HEK293 (cell line): Measurements from ENCODE around the gene SLC4A1.

Experiments used
- CTCF ChIA-PET: fragments of 350-600 bp; formaldehyde crosslinking; extraction: SDS; loops from one replicate; lab custom pipeline; 2021; ENCODE audit warnings: antibody characterized with exemption; lab: Yijun Ruan, JAX
- POLR2A ChIA-PET: fragments of 300-600 bp; formaldehyde crosslinking; extraction: SDS; loops from one replicate; lab custom pipeline; 2020; ENCODE audit warnings: antibody characterized with exemption, inconsistent platforms; lab: Yijun Ruan, JAX
- H3K27ac ChIP-seq: fragments of 200-500 bp; sonication (Bioruptor generic); 2 replicates; pipeline ENCODE4 v1.5.1; 2014; ENCODE audit warnings: low read depth, low read length, control low read depth, inconsistent platforms; ENCODE audit errors: extremely low read depth
- H3K36me3 ChIP-seq, 2 experiments: fragments of 200-500 bp in 1 of 2; sonication (Bioruptor generic) in 1 of 2; 1 replicate in 1 of 2; 2 replicates in 1 of 2; pipeline ENCODE4 v1.5.1; 2014 to 2017; ENCODE audit warnings: inconsistent platforms in 2 of 2, low read length in 2 of 2; ENCODE audit not compliant: control insufficient read depth in 2 of 2, insufficient read depth in 1 of 2
- H3K4me1 ChIP-seq: fragments of 200-500 bp; sonication (Bioruptor generic); 2 replicates; pipeline ENCODE4 v1.5.1; 2014; ENCODE audit warnings: mild to moderate bottlenecking, low read length, inconsistent platforms; ENCODE audit not compliant: control insufficient read depth, insufficient read depth
- H3K4me3 ChIP-seq: 2 replicates; pipeline ENCODE4 v1.5.1; 2011; ENCODE audit warnings: low read depth, mild to moderate bottlenecking, control low read depth, low read length, moderate library complexity
- H3K9me3 ChIP-seq: fragments of 200-500 bp; sonication (Bioruptor generic); 2 replicates; pipeline ENCODE4 v1.5.1; 2014; ENCODE audit warnings: low read depth, low read length, inconsistent platforms; ENCODE audit not compliant: control insufficient read depth, insufficient read depth
- BCL11A ChIP-seq: fragments of 450-650 bp; formaldehyde crosslinking; IDR thresholded peaks from 2 replicates; pipeline ENCODE4 v1.5.1; 2016; ENCODE audit warnings: low read depth, missing biosample characterization, missing genetic modification characterization
- FEZF1 ChIP-seq: fragments of 450-650 bp; formaldehyde crosslinking; IDR thresholded peaks from 2 replicates; pipeline ENCODE4 v1.5.1; 2016; ENCODE audit warnings: missing biosample characterization, missing genetic modification characterization
- HOXD13 ChIP-seq: sonication (generic); formaldehyde crosslinking; IDR thresholded peaks from 2 replicates; pipeline ENCODE4 v1.8.0; 2022; ENCODE audit warnings: missing genetic modification reagents, borderline replicate concordance
- MEIS1 ChIP-seq: sonication (generic); formaldehyde crosslinking; IDR thresholded peaks from 2 replicates; pipeline ENCODE4 v1.8.1; 2022; ENCODE audit warnings: missing genetic modification reagents, mild to moderate bottlenecking, borderline replicate concordance
- SALL2 ChIP-seq: fragments of 450-650 bp; formaldehyde crosslinking; IDR thresholded peaks from 2 replicates; pipeline ENCODE4 v1.5.0; 2017; ENCODE audit warnings: missing biosample characterization, mild to moderate bottlenecking, missing genetic modification characterization, borderline replicate concordance
- SP7 ChIP-seq: fragments of 450-650 bp; formaldehyde crosslinking; IDR thresholded peaks from 2 replicates; pipeline ENCODE4 v1.5.1; 2016; ENCODE audit warnings: missing biosample characterization, missing genetic modification characterization
- YY1 ChIP-seq: fragments of 450-650 bp; formaldehyde crosslinking; IDR thresholded peaks from 2 replicates; pipeline ENCODE4 v1.5.1; 2018; ENCODE audit warnings: missing biosample characterization, missing genetic modification characterization
- ZBTB8A ChIP-seq: fragments of 450-650 bp; formaldehyde crosslinking; IDR thresholded peaks from 2 replicates; pipeline ENCODE4 v1.5.1; 2016; ENCODE audit warnings: missing biosample characterization, missing genetic modification characterization
- ZEB2 ChIP-seq: fragments of 450-650 bp; formaldehyde crosslinking; IDR thresholded peaks from 2 replicates; pipeline ENCODE4 v1.5.1; 2016; ENCODE audit warnings: missing biosample characterization, missing genetic modification characterization
- ZFP3 ChIP-seq: fragments of 450-650 bp; formaldehyde crosslinking; IDR thresholded peaks from 2 replicates; pipeline ENCODE4 v1.5.1; 2016; ENCODE audit warnings: low read depth, missing biosample characterization, missing genetic modification characterization
- ZNF146 ChIP-seq: fragments of 450-650 bp; formaldehyde crosslinking; IDR thresholded peaks from 2 replicates; pipeline ENCODE4 v1.5.1; 2016; ENCODE audit warnings: missing biosample characterization, missing genetic modification characterization
- ZNF157 ChIP-seq: fragments of 450-650 bp; formaldehyde crosslinking; IDR thresholded peaks from 2 replicates; pipeline ENCODE4 v1.5.1; 2016; ENCODE audit warnings: missing biosample characterization, missing genetic modification characterization
- ZNF19 ChIP-seq: fragments of 450-650 bp; formaldehyde crosslinking; IDR thresholded peaks from 2 replicates; pipeline ENCODE4; 2016; ENCODE audit warnings: missing biosample characterization, missing genetic modification characterization, low read depth
- ZNF202 ChIP-seq: fragments of 450-650 bp; formaldehyde crosslinking; IDR thresholded peaks from 2 replicates; pipeline ENCODE4 v1.5.1; 2016; ENCODE audit warnings: missing biosample characterization, missing genetic modification characterization, borderline replicate concordance
- ZNF214 ChIP-seq: fragments of 450-650 bp; formaldehyde crosslinking; IDR thresholded peaks from 2 replicates; pipeline ENCODE4 v1.5.1; 2017; ENCODE audit warnings: missing biosample characterization, mild to moderate bottlenecking, missing genetic modification characterization, borderline replicate concordance
- ZNF239 ChIP-seq: fragments of 450-650 bp; formaldehyde crosslinking; IDR thresholded peaks from 2 replicates; pipeline ENCODE4 v1.5.1; 2016; ENCODE audit warnings: missing biosample characterization, missing genetic modification characterization
- ZNF350 ChIP-seq: fragments of 450-650 bp; formaldehyde crosslinking; IDR thresholded peaks from 2 replicates; pipeline ENCODE4 v1.5.0; 2017; ENCODE audit warnings: missing biosample characterization, mild to moderate bottlenecking, missing genetic modification characterization
- ZNF391 ChIP-seq: fragments of 450-650 bp; formaldehyde crosslinking; IDR thresholded peaks from 2 replicates; pipeline ENCODE4 v1.5.1; 2016; ENCODE audit warnings: low read depth, missing biosample characterization, missing genetic modification characterization, borderline replicate concordance
- ZNF600 ChIP-seq: fragments of 450-650 bp; formaldehyde crosslinking; IDR thresholded peaks from 2 replicates; pipeline ENCODE4 v1.5.1; 2016; ENCODE audit warnings: missing biosample characterization, missing genetic modification characterization
- ZNF623 ChIP-seq: fragments of 450-650 bp; formaldehyde crosslinking; IDR thresholded peaks from 2 replicates; pipeline ENCODE4 v1.5.1; 2016; ENCODE audit warnings: missing biosample characterization, missing genetic modification characterization
- ZNF658 ChIP-seq: fragments of 450-650 bp; formaldehyde crosslinking; IDR thresholded peaks from 2 replicates; pipeline ENCODE4; 2016; ENCODE audit warnings: missing biosample characterization, missing genetic modification characterization
- ZNF830 ChIP-seq: fragments of 450-650 bp; IDR thresholded peaks from 2 replicates; pipeline ENCODE4 v1.5.0; 2018; ENCODE audit warnings: missing biosample characterization, missing genetic modification characterization, low read depth, mild to moderate bottlenecking, moderate library complexity
- ZNF837 ChIP-seq: fragments of 450-650 bp; formaldehyde crosslinking; IDR thresholded peaks from 2 replicates; pipeline ENCODE4 v1.5.1; 2016; ENCODE audit warnings: missing biosample characterization, missing genetic modification characterization
- ZSCAN16 ChIP-seq: fragments of 450-650 bp; formaldehyde crosslinking; IDR thresholded peaks from 2 replicates; pipeline ENCODE4 v1.5.1; 2016; ENCODE audit warnings: missing biosample characterization, missing genetic modification characterization
- TF ChIP-seq, protein P1 (sequence below): fragments of 450-650 bp; formaldehyde crosslinking; IDR thresholded peaks from 2 replicates; pipeline ENCODE4 v1.5.1; 2016; ENCODE audit warnings: missing biosample characterization, missing genetic modification characterization
- TF ChIP-seq, protein P2 (sequence below): fragments of 450-650 bp; IDR thresholded peaks from 2 replicates; pipeline ENCODE4 v1.5.1; 2018; ENCODE audit warnings: missing biosample characterization, mild to moderate bottlenecking, missing genetic modification characterization
- TF ChIP-seq, protein P3 (sequence below): fragments of 450-650 bp; formaldehyde crosslinking; IDR thresholded peaks from 2 replicates; pipeline ENCODE4 v1.5.1; 2016; ENCODE audit warnings: missing biosample characterization, missing genetic modification characterization
- TF ChIP-seq, protein P4 (sequence below): fragments of 450-650 bp; formaldehyde crosslinking; IDR thresholded peaks from 2 replicates; pipeline ENCODE4 v1.5.1; 2016; ENCODE audit warnings: missing biosample characterization, missing genetic modification characterization
- TF ChIP-seq, protein P5 (sequence below): IDR thresholded peaks from 2 replicates; pipeline ENCODE4 v1.6.1; 2011; ENCODE audit warnings: mild to moderate bottlenecking, low read depth, low read length, borderline replicate concordance
- TF ChIP-seq, protein P6 (sequence below): fragments of 450-650 bp; formaldehyde crosslinking; IDR thresholded peaks from 2 replicates; pipeline ENCODE4 v1.5.1; 2017; ENCODE audit warnings: missing biosample characterization, mild to moderate bottlenecking, missing genetic modification characterization, moderate library complexity

The SLC4A1 gene

DNA sequence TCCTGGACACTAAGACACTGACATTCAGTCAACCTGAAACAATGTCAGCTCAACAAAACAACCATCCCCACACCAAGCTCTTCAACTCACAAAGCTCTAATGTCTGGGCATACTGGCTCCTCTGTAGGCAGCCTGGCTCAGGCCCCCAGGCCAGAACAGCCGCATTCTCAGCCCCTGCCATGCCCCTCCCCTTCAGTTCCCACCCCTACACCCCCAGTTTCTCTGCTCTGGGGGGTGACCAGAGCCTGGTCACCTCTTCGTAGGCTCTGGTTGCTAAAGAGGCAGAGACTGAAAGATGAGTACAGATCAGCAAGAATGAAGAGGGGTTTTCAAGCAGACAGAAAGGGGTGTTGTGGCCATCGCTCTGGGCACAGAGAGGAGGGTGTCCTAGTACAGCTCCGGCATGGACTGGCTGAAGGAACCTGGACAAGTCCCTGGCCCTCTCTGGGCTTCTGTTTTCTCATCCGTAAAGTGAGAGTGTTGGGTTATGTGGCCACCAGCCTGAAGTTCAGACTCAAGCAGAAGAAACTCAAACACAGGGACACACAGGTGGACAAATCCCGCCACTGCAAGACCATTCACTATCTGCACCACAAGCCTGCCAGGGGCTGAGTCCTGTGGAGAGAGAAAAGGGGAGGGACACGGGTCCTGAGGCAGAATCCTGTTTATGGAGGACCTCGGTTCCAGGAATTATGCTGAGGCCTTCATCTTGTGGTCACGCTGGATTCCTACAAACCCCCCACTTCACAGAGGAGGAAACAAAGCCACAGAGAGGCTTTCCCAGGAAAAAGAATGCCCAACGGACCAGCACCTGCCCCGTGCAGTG, 987 bp upstream of the SLC4A1 start:
- no peaks in the 10 kb centered on the region for H3K9me3 ChIP-seq

DNA sequence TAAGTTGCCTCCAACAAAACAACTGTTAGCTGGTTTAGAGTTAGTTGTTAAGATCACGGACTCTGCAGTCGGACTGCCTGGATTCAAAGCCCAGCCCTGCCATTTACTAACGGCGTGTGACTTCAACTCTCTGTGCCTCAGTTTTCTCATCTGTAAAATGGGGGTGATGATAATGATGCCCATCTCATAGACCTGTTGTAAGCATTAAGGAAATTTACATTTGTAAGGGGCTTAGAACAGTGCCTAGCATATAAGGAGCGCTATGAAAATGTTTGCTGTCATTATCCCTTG, 825 bp downstream of the SLC4A1 start:
- Histone ChIP-seq H3K27ac (no peak overlapping the region), H3K4me3 (no peak overlapping the region), H3K9me3 (no peaks in the 10 kb centered on the region), H3K36me3 (no peaks in the 10 kb centered on the region), H3K4me1 (no peaks in the 10 kb centered on the region)
- ChIA-PET POLR2A (interaction anchor here (0.9 kb wide), 1 partner anchor 45 kb away, joined by 3 read pairs; no protein-coding TSS in a partner anchor), CTCF (interaction anchor here (0.5 to 0.9 kb wide), 4 partner anchors 10 to 387 kb away, joined by 3 to 6 read pairs (median 3); partner anchors contain the start of gene GRN)
- no peak for TF ChIP-seq ZFP3 (tag by site-specific recombination)
- TF ChIP-seq, protein P1, sequence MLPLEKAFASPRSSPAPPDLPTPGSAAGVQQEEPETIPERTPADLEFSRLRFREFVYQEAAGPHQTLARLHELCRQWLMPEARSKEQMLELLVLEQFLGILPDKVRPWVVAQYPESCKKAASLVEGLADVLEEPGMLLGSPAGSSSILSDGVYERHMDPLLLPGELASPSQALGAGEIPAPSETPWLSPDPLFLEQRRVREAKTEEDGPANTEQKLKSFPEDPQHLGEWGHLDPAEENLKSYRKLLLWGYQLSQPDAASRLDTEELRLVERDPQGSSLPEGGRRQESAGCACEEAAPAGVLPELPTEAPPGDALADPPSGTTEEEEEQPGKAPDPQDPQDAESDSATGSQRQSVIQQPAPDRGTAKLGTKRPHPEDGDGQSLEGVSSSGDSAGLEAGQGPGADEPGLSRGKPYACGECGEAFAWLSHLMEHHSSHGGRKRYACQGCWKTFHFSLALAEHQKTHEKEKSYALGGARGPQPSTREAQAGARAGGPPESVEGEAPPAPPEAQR (tag by site-specific recombination), result no peak
- TF ChIP-seq SP7 (tag by site-specific recombination), result no peak
- TF ChIP-seq ZNF600 (tag by site-specific recombination), result no peak
- TF ChIP-seq, protein P2, sequence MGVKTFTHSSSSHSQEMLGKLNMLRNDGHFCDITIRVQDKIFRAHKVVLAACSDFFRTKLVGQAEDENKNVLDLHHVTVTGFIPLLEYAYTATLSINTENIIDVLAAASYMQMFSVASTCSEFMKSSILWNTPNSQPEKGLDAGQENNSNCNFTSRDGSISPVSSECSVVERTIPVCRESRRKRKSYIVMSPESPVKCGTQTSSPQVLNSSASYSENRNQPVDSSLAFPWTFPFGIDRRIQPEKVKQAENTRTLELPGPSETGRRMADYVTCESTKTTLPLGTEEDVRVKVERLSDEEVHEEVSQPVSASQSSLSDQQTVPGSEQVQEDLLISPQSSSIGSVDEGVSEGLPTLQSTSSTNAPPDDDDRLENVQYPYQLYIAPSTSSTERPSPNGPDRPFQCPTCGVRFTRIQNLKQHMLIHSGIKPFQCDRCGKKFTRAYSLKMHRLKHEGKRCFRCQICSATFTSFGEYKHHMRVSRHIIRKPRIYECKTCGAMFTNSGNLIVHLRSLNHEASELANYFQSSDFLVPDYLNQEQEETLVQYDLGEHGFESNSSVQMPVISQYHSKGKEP (tag by site-specific recombination), result no peak
- no peak for TF ChIP-seq ZNF19 (tag by site-specific recombination)
- TF ChIP-seq SALL2 (tag by site-specific recombination), result no peak
- TF ChIP-seq, protein P3, sequence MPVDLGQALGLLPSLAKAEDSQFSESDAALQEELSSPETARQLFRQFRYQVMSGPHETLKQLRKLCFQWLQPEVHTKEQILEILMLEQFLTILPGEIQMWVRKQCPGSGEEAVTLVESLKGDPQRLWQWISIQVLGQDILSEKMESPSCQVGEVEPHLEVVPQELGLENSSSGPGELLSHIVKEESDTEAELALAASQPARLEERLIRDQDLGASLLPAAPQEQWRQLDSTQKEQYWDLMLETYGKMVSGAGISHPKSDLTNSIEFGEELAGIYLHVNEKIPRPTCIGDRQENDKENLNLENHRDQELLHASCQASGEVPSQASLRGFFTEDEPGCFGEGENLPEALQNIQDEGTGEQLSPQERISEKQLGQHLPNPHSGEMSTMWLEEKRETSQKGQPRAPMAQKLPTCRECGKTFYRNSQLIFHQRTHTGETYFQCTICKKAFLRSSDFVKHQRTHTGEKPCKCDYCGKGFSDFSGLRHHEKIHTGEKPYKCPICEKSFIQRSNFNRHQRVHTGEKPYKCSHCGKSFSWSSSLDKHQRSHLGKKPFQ, result no peak
- TF ChIP-seq ZNF350, result no peak
- TF ChIP-seq MEIS1 (CRISPR knock-in tag), result no peak
- TF ChIP-seq ZSCAN16 (tag by site-specific recombination), result no peak
- TF ChIP-seq ZNF214 (tag by site-specific recombination), result no peak
- TF ChIP-seq ZEB2 (tag by site-specific recombination), result no peak

More for the DNA sequence above, 987 bp upstream of the SLC4A1 start:
- no peak overlapping the region for H3K27ac ChIP-seq
- no peaks in the 10 kb centered on the region for H3K36me3 ChIP-seq
- ChIA-PET CTCF (no interaction called here), POLR2A (interaction anchor here (0.9 kb wide), 1 partner anchor 10 kb away, joined by 3 read pairs; no protein-coding TSS in a partner anchor)
- no peak overlapping the region for H3K4me3 ChIP-seq
- no peaks in the 10 kb centered on the region for H3K4me1 ChIP-seq
- TF ChIP-seq ZNF658 (tag by site-specific recombination), result no peak
- TF ChIP-seq ZNF239, result no peak
- TF ChIP-seq ZNF830 (tag by site-specific recombination), result no peak
- no peak for TF ChIP-seq YY1
- no peak for TF ChIP-seq ZNF157 (tag by site-specific recombination)
- no peak for TF ChIP-seq FEZF1 (tag by site-specific recombination)
- no peak for TF ChIP-seq ZSCAN16 (tag by site-specific recombination)
- no peak for TF ChIP-seq ZNF623 (tag by site-specific recombination)
- TF ChIP-seq ZNF202 (tag by site-specific recombination), result no peak
- TF ChIP-seq ZNF837 (tag by site-specific recombination), result no peak
- TF ChIP-seq, protein P4, sequence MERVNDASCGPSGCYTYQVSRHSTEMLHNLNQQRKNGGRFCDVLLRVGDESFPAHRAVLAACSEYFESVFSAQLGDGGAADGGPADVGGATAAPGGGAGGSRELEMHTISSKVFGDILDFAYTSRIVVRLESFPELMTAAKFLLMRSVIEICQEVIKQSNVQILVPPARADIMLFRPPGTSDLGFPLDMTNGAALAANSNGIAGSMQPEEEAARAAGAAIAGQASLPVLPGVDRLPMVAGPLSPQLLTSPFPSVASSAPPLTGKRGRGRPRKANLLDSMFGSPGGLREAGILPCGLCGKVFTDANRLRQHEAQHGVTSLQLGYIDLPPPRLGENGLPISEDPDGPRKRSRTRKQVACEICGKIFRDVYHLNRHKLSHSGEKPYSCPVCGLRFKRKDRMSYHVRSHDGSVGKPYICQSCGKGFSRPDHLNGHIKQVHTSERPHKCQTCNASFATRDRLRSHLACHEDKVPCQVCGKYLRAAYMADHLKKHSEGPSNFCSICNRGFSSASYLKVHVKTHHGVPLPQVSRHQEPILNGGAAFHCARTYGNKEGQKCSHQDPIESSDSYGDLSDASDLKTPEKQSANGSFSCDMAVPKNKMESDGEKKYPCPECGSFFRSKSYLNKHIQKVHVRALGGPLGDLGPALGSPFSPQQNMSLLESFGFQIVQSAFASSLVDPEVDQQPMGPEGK (tag by site-specific recombination), result no peak
- TF ChIP-seq, protein P5, sequence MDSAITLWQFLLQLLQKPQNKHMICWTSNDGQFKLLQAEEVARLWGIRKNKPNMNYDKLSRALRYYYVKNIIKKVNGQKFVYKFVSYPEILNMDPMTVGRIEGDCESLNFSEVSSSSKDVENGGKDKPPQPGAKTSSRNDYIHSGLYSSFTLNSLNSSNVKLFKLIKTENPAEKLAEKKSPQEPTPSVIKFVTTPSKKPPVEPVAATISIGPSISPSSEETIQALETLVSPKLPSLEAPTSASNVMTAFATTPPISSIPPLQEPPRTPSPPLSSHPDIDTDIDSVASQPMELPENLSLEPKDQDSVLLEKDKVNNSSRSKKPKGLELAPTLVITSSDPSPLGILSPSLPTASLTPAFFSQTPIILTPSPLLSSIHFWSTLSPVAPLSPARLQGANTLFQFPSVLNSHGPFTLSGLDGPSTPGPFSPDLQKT, result no peak
- TF ChIP-seq, protein P6, sequence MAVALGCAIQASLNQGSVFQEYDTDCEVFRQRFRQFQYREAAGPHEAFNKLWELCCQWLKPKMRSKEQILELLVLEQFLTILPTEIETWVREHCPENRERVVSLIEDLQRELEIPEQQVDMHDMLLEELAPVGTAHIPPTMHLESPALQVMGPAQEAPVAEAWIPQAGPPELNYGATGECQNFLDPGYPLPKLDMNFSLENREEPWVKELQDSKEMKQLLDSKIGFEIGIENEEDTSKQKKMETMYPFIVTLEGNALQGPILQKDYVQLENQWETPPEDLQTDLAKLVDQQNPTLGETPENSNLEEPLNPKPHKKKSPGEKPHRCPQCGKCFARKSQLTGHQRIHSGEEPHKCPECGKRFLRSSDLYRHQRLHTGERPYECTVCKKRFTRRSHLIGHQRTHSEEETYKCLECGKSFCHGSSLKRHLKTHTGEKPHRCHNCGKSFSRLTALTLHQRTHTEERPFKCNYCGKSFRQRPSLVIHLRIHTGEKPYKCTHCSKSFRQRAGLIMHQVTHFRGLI (tag by site-specific recombination), result no peak
- no peak for TF ChIP-seq BCL11A (tag by site-specific recombination)
- no peak for TF ChIP-seq ZBTB8A
- TF ChIP-seq HOXD13, result no peak
- no peak for TF ChIP-seq ZNF391 (tag by site-specific recombination)
- no peak for TF ChIP-seq ZNF146 (tag by site-specific recombination)
